IMR-90 (cell line): ENCODE measurements around the gene ADGRV1. TPM values are rescaled to one million over a fixed set of nuclear protein-coding genes. Genes with fewer than 3 reads are reported as not detected.

ENCODE experiments used
- ATAC-seq: fragments of 200-7000 bp; cut with Tn5 transposase; 2 replicates; pipeline ENCODE4 v1.9.1; 2020; ENCODE audit warnings: low read depth, mild to moderate bottlenecking, moderate library complexity
- BruUV-seq: library from RNA; stranded (reverse); fragments of 400-500 nt; replicated peaks from 2 replicates; lab custom pipeline; 2021; lab: Mats Ljungman, UMichigan
- CTCF ChIA-PET: fragments of 300-600 bp; formaldehyde crosslinking; extraction: SDS; loops from one replicate; lab custom pipeline; 2021; ENCODE audit warnings: antibody characterized with exemption; lab: Yijun Ruan, JAX
- POLR2A ChIA-PET: fragments of 300-600 bp; sonication (Branson Sonifier 250); formaldehyde crosslinking; loops from one replicate; lab custom pipeline; 2022; ENCODE audit warnings: antibody characterized with exemption; ENCODE audit not compliant: unreplicated experiment; lab: Charles Lee
- DNase-seq: peaks from one replicate; pipeline ENCODE4 v3.0.0; 2013
- H2AFZ ChIP-seq: replicated peaks from 2 replicates; pipeline ENCODE3; 2013; ENCODE audit warnings: low read length, mild to moderate bottlenecking; ENCODE audit not compliant: poor library complexity
- H2AK5ac ChIP-seq: 2 replicates; pipeline ENCODE4 v1.6.1; 2013; ENCODE audit warnings: low read depth, low read length, inconsistent platforms
- H2AK9ac ChIP-seq: replicated peaks from 2 replicates; pipeline ENCODE3; 2013; ENCODE audit warnings: mild to moderate bottlenecking, low read depth, low read length, moderate library complexity; ENCODE audit not compliant: poor library complexity
- H2BK120ac ChIP-seq: 2 replicates; pipeline ENCODE4 v1.6.1; 2013; ENCODE audit warnings: low read depth, low read length, inconsistent platforms
- H2BK15ac ChIP-seq: 3 replicates; pipeline ENCODE4 v1.6.1; 2013; ENCODE audit warnings: low read depth, low read length, inconsistent platforms
- H2BK20ac ChIP-seq: 2 replicates; pipeline ENCODE4 v1.6.1; 2013; ENCODE audit warnings: low read depth, mild to moderate bottlenecking, inconsistent platforms, low read length, moderate library complexity
- H2BK5ac ChIP-seq: 2 replicates; pipeline ENCODE4 v1.6.1; 2013; ENCODE audit warnings: mild to moderate bottlenecking, low read depth, low read length, inconsistent platforms; ENCODE audit not compliant: poor library complexity, severe bottlenecking
- H3K14ac ChIP-seq: replicated peaks from 2 replicates; pipeline ENCODE4 v1.6.1; 2013; ENCODE audit warnings: low read depth, low read length, inconsistent platforms
- H3K18ac ChIP-seq: 2 replicates; pipeline ENCODE4 v1.6.1; 2013; ENCODE audit warnings: low read depth, low read length, control low read depth
- H3K23ac ChIP-seq: 2 replicates; pipeline ENCODE4 v1.6.1; 2013; ENCODE audit warnings: low read depth, low read length, inconsistent platforms
- H3K27ac ChIP-seq: 2 replicates; pipeline ENCODE4 v1.5.1; 2013; ENCODE audit warnings: mild to moderate bottlenecking, control low read depth, low read length; ENCODE audit not compliant: insufficient read depth
- H3K27me3 ChIP-seq: 2 replicates; pipeline ENCODE4 v1.6.1; 2013; ENCODE audit warnings: low read length; ENCODE audit not compliant: control insufficient read depth, insufficient read depth
- H3K36me3 ChIP-seq: 2 replicates; pipeline ENCODE4 v1.6.1; 2013; ENCODE audit warnings: low read length, mixed read lengths; ENCODE audit not compliant: control insufficient read depth, insufficient read depth
- H3K4ac ChIP-seq: 2 replicates; pipeline ENCODE4 v1.6.1; 2013; ENCODE audit warnings: low read depth, low read length, inconsistent platforms
- H3K4me1 ChIP-seq: 2 replicates; pipeline ENCODE4 v1.6.1; 2013; ENCODE audit warnings: low read length, mixed read lengths; ENCODE audit not compliant: control insufficient read depth, insufficient read depth
- H3K4me2 ChIP-seq: 2 replicates; pipeline ENCODE4 v1.6.1; 2013; ENCODE audit warnings: low read depth, mild to moderate bottlenecking, control low read depth, low read length, moderate library complexity
- H3K4me3 ChIP-seq: 2 replicates; pipeline ENCODE4 v1.5.1; 2013; ENCODE audit warnings: low read depth, mild to moderate bottlenecking, control low read depth, low read length, moderate library complexity; ENCODE audit not compliant: insufficient read depth
- H3K56ac ChIP-seq: 2 replicates; pipeline ENCODE4 v1.6.1; 2013; ENCODE audit warnings: low read length, inconsistent platforms; ENCODE audit not compliant: insufficient read depth; ENCODE audit errors: extremely low read depth
- H3K79me1 ChIP-seq, 2 experiments: 2 replicates each; pipeline ENCODE4 v1.6.1; 2013; ENCODE audit warnings: low read length in 2 of 2, inconsistent platforms in 1 of 2, low read depth in 1 of 2
- H3K9ac ChIP-seq: 2 replicates; pipeline ENCODE4 v1.6.1; 2013; ENCODE audit warnings: low read depth, low read length, control low read depth
- H3K9me1 ChIP-seq: 2 replicates; pipeline ENCODE4 v1.6.1; 2013; ENCODE audit warnings: low read length, inconsistent platforms; ENCODE audit not compliant: insufficient read depth
- H3K9me3 ChIP-seq: 2 replicates; pipeline ENCODE4 v1.6.1; 2013; ENCODE audit warnings: low read length; ENCODE audit not compliant: control insufficient read depth, insufficient read depth
- H4K20me1 ChIP-seq: 2 replicates; pipeline ENCODE4 v1.6.1; 2013; ENCODE audit warnings: low read length, inconsistent platforms; ENCODE audit not compliant: insufficient read depth
- H4K5ac ChIP-seq: 2 replicates; pipeline ENCODE4 v1.6.1; 2013; ENCODE audit warnings: mild to moderate bottlenecking, low read depth, low read length, control low read depth
- H4K8ac ChIP-seq, 2 experiments: 2 replicates each; pipeline ENCODE4 v1.6.1; 2013; ENCODE audit warnings: low read depth in 2 of 2, low read length in 2 of 2, control low read depth in 1 of 2, inconsistent platforms in 1 of 2
- H4K91ac ChIP-seq: 2 replicates; pipeline ENCODE4 v1.6.1; 2013; ENCODE audit warnings: low read depth, low read length, inconsistent platforms; ENCODE audit not compliant: insufficient read depth
- CEBPB ChIP-seq: IDR thresholded peaks from 2 replicates; pipeline ENCODE4 v1.6.1; 2012; ENCODE audit warnings: low read depth, low read length, improper control_type of control experiment
- CHD1 ChIP-seq: IDR thresholded peaks from 2 replicates; pipeline ENCODE4 v1.6.1; 2012; ENCODE audit warnings: low read depth, low read length, improper control_type of control experiment
- FOS ChIP-seq: fragments of 150-350 bp; IDR thresholded peaks from 2 replicates; pipeline ENCODE4 v1.6.1; 2016; ENCODE audit warnings: low read depth, low read length
- MAFK ChIP-seq: IDR thresholded peaks from 2 replicates; pipeline ENCODE4 v1.6.1; 2012; ENCODE audit warnings: low read depth, low read length, improper control_type of control experiment
- MAZ ChIP-seq: IDR thresholded peaks from 2 replicates; pipeline ENCODE4 v1.6.1; 2012; ENCODE audit warnings: low read depth, mild to moderate bottlenecking, low read length, improper control_type of control experiment, moderate library complexity, borderline replicate concordance
- MXI1 ChIP-seq: IDR thresholded peaks from 2 replicates; pipeline ENCODE4 v1.6.1; 2012; ENCODE audit warnings: low read depth, mild to moderate bottlenecking, low read length, moderate library complexity, borderline replicate concordance
- POLR2A ChIP-seq: IDR thresholded peaks from 2 replicates; pipeline ENCODE4 v1.6.1; 2012; ENCODE audit warnings: mild to moderate bottlenecking, low read depth, low read length
- RAD21 ChIP-seq: IDR thresholded peaks from 2 replicates; pipeline ENCODE4 v1.6.1; 2012; ENCODE audit warnings: low read length, improper control_type of control experiment
- RCOR1 ChIP-seq: IDR thresholded peaks from 2 replicates; pipeline ENCODE4 v1.6.1; 2012; ENCODE audit warnings: mild to moderate bottlenecking, low read length, improper control_type of control experiment; ENCODE audit not compliant: insufficient replicate concordance
- SMC3 ChIP-seq: fragments of 150-350 bp; IDR thresholded peaks from 2 replicates; pipeline ENCODE4 v1.6.1; 2016; ENCODE audit warnings: low read depth, mild to moderate bottlenecking, antibody characterized with exemption, low read length, moderate library complexity
- WGBS, 2 experiments: methylation state at CpG; one replicate each; pipeline versions ENCODE4 v1.1.5 to v1.1.7; 2013; ENCODE audit warnings: missing lambda C conversion rate in 2 of 2; ENCODE audit not compliant: insufficient read length in 1 of 2; ENCODE audit errors: extremely low coverage in 2 of 2; 5-methylcytosine and 5-hydroxymethylcytosine counted together
- dilution Hi-C: fragments of 300-500 bp; cut with HindIII; formaldehyde crosslinking; loops from one replicate; pipeline ENCODE4 v1.14.3; 2018; ENCODE audit warnings: low sequenced_read_pairs; ENCODE audit not compliant: unreplicated experiment
- in situ Hi-C: fragments of 300-500 bp; cut with MboI; formaldehyde crosslinking; loops from 3 replicates; pipeline ENCODE4 v1.14.3; 2019; ENCODE audit warnings: low sequenced_read_pairs, inconsistent platforms, mixed read lengths
- intact Hi-C: fragments of 100-400 bp; cut with micrococcal nuclease; formaldehyde crosslinking; loops from 2 replicates; pipeline ENCODE4 v1.10.0; 2022
- polyA plus RNA-seq, 3 experiments: library from polyadenylated mRNA; depleted of rRNA; stranded (reverse); fragments of >200 nt; gene quantifications; 2 replicates each; pipeline ENCODE4 v1.2.3, GENCODE V29; 2012; ENCODE audit warnings: low replicate concordance in 1 of 3
- total RNA-seq: library from RNA; depleted of rRNA; stranded (reverse); fragments of >200 nt; gene quantifications from 2 replicates; pipeline ENCODE4 v1.2.3, GENCODE V29; 2012
- TF ChIP-seq, protein P1 (sequence below): conservative IDR thresholded peaks from 2 replicates; pipeline ENCODE4 v1.5.1; 2012; ENCODE audit warnings: mild to moderate bottlenecking, low read depth, low read length, improper control_type of control experiment
- TF ChIP-seq, protein P2 (sequence below): fragments of 150-350 bp; IDR thresholded peaks from 2 replicates; pipeline ENCODE4 v1.6.1; 2017; ENCODE audit warnings: mild to moderate bottlenecking, antibody characterized with exemption, low read length, low read depth
- TF ChIP-seq, protein P3 (sequence below): fragments of 150-350 bp; IDR thresholded peaks from 2 replicates; pipeline ENCODE4 v1.6.1; 2016; ENCODE audit warnings: low read depth, mild to moderate bottlenecking, low read length, moderate library complexity, borderline replicate concordance

The ADGRV1 gene
- total and polyA plus RNA-seq, 2 of the 4 experiments (the other 2 are of a cell fraction), result under 0.01 TPM; not detected in 1

DNA sequence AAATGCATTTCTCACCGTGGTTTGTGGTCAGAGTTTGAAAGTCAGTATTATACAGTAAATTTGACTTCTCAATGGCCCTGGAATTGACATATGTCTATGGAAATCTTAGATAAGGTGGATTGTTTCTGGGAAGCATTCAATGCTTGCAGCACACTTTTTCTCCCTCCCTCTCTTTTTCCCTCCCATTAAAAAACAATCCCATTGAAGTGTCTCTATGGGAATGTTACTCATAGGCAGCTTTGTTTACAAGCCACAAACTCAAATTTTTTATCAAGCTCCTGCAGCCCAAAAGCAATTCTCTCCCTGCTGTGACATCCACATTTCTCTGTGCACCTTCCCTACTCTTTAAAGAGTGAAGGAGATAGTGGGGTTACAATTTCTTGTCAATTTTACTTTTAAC, 532.4 kb downstream of the ADGRV1 start:
- Histone ChIP-seq H3K9me1 (no peaks in the 10 kb centered on the region; the same call in 1 of the 2 replicates), H2AK9ac (no peak overlapping the region), H3K9ac (no peak overlapping the region), H4K5ac (no peak overlapping the region), H2BK120ac (no peak overlapping the region), H2AK5ac (no peak overlapping the region), H2AFZ (no peak overlapping the region), H2BK15ac (no peak overlapping the region), H3K27ac (no peak overlapping the region), H2BK5ac (no peak overlapping the region), H3K4me3 (no peak overlapping the region), H3K18ac (no peak overlapping the region), H4K91ac (no peak overlapping the region), H2BK20ac (no peak overlapping the region), H3K79me1 (no peaks in the 10 kb centered on the region), H3K23ac (no peak overlapping the region), H3K14ac (no peak overlapping the region), H3K9me3 (no peaks in the 10 kb centered on the region), H3K4me2 (no peak overlapping the region), H3K4ac (no peak overlapping the region), H3K4me1 (no peaks in the 10 kb centered on the region; the same call in 1 of the 2 replicates), H3K27me3 (no peaks in the 10 kb centered on the region), H3K36me3 (no peaks in the 10 kb centered on the region), H4K8ac (no peak overlapping the region), H3K56ac (no peak overlapping the region), H4K20me1 (no peaks in the 10 kb centered on the region)
- ChIA-PET POLR2A (no interaction called here), CTCF (interaction anchor here (1.3 to 2.8 kb wide), 2 partner anchors 19 to 294 kb away, joined by 4 to 10 read pairs; no protein-coding TSS in a partner anchor)
- ATAC-seq, result no peak
- dilution Hi-C loops (no loop called here), in situ Hi-C loops (no loop called here), intact Hi-C loops (no loop called here)
- no TSS peak for BruUV-seq
- no peak for TF ChIP-seq FOS
- TF ChIP-seq RCOR1, result no peak
- no peak for TF ChIP-seq SMC3
- no peak for TF ChIP-seq MAZ
- TF ChIP-seq, protein P1, sequence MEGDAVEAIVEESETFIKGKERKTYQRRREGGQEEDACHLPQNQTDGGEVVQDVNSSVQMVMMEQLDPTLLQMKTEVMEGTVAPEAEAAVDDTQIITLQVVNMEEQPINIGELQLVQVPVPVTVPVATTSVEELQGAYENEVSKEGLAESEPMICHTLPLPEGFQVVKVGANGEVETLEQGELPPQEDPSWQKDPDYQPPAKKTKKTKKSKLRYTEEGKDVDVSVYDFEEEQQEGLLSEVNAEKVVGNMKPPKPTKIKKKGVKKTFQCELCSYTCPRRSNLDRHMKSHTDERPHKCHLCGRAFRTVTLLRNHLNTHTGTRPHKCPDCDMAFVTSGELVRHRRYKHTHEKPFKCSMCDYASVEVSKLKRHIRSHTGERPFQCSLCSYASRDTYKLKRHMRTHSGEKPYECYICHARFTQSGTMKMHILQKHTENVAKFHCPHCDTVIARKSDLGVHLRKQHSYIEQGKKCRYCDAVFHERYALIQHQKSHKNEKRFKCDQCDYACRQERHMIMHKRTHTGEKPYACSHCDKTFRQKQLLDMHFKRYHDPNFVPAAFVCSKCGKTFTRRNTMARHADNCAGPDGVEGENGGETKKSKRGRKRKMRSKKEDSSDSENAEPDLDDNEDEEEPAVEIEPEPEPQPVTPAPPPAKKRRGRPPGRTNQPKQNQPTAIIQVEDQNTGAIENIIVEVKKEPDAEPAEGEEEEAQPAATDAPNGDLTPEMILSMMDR, result no peak
- TF ChIP-seq CHD1, result no peak
- TF ChIP-seq, protein P2, sequence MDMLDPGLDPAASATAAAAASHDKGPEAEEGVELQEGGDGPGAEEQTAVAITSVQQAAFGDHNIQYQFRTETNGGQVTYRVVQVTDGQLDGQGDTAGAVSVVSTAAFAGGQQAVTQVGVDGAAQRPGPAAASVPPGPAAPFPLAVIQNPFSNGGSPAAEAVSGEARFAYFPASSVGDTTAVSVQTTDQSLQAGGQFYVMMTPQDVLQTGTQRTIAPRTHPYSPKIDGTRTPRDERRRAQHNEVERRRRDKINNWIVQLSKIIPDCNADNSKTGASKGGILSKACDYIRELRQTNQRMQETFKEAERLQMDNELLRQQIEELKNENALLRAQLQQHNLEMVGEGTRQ, result no peak
- no peak for TF ChIP-seq MAFK
- TF ChIP-seq RAD21, result no peak
- TF ChIP-seq POLR2A, result no peak
- TF ChIP-seq MXI1, result no peak
- TF ChIP-seq, protein P3, sequence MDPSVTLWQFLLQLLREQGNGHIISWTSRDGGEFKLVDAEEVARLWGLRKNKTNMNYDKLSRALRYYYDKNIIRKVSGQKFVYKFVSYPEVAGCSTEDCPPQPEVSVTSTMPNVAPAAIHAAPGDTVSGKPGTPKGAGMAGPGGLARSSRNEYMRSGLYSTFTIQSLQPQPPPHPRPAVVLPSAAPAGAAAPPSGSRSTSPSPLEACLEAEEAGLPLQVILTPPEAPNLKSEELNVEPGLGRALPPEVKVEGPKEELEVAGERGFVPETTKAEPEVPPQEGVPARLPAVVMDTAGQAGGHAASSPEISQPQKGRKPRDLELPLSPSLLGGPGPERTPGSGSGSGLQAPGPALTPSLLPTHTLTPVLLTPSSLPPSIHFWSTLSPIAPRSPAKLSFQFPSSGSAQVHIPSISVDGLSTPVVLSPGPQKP, result no peak
- no peak for TF ChIP-seq CEBPB
- DNase-seq, result no peak
- WGBS, 2 experiments, result no CpG with 5 or more reads among the region's 1 CpG
